GM18861 (cell line): ENCODE results near the gene CD300LF.

Experiments used
- ATAC-seq: cut with Tn5 transposase; IDR thresholded peaks from one replicate; pipeline ENCODE4 v1.9.1; 2021; ENCODE audit not compliant: unreplicated experiment

The CD300LF gene

GRCh38 chr17:74691151-74691550, 21.6 kb downstream of the CD300LF start:
- ATAC-seq = no peak

GRCh38 chr17:74690409-74690825, 22.3 kb downstream of the CD300LF start:
- no peak for ATAC-seq

- ATAC-seq = no peak
Measured at GRCh38 chr17:74687886-74688285, 24.8 kb downstream of the CD300LF start.

GRCh38 chr17:74686761-74687160, 26.0 kb downstream of the CD300LF start:
- no peak for ATAC-seq

GRCh38 chr17:74682471-74683190, 30.1 kb downstream of the CD300LF start:
- no peak for ATAC-seq

- ATAC-seq = no peak
Measured at GRCh38 chr17:74682028-74682427, 30.7 kb downstream of the CD300LF start.

- no peak for ATAC-seq
Measured at GRCh38 chr17:74680941-74681340, 31.8 kb downstream of the CD300LF start.

GRCh38 chr17:74680213-74680612, 32.5 kb downstream of the CD300LF start:
- ATAC-seq = no peak

GRCh38 chr17:74679374-74679773, 33.3 kb downstream of the CD300LF start:
- no peak for ATAC-seq

- ATAC-seq = no peak
Measured at GRCh38 chr17:74678541-74678940, 34.2 kb downstream of the CD300LF start.

GRCh38 chr17:74677558-74678466, 34.9 kb downstream of the CD300LF start:
- ATAC-seq = no peak

- no peak for ATAC-seq
Measured at GRCh38 chr17:74671031-74671771, 41.5 kb downstream of the CD300LF start.

- no peak for ATAC-seq
Measured at GRCh38 chr17:74670329-74670728, 42.4 kb downstream of the CD300LF start.

GRCh38 chr17:74663561-74663960, 49.2 kb downstream of the CD300LF start:
- no peak for ATAC-seq

GRCh38 chr17:74659889-74660288, 52.8 kb downstream of the CD300LF start:
- ATAC-seq = no peak

GRCh38 chr17:74658620-74659019, 54.1 kb downstream of the CD300LF start:
- ATAC-seq = no peak

- no peak for ATAC-seq
Measured at GRCh38 chr17:74654742-74655141, 58.0 kb downstream of the CD300LF start.

- no peak for ATAC-seq
Measured at GRCh38 chr17:74652020-74652419, 60.7 kb downstream of the CD300LF start.

GRCh38 chr17:74649909-74650308, 62.8 kb downstream of the CD300LF start:
- ATAC-seq = no peak

- ATAC-seq = no peak
Measured at GRCh38 chr17:74647871-74648672, 64.7 kb downstream of the CD300LF start.

- no peak for ATAC-seq
Measured at GRCh38 chr17:74646231-74646630, 66.5 kb downstream of the CD300LF start.
